Brain microvascular endothelial cell (primary cell): ENCODE data around the gene CYP4F11.

ENCODE experiments used
- DNase-seq: peaks from one replicate; pipeline ENCODE4 v3.0.0-alpha.2; 2020
- H3K27ac ChIP-seq: fragments of 250-450 bp; sonication (Bioruptor Pico); 2 replicates; pipeline ENCODE4 v1.5.1; 2020; ENCODE audit warnings: mild to moderate bottlenecking, moderate library complexity
- H3K27me3 ChIP-seq: fragments of 250-450 bp; sonication (Bioruptor Pico); replicated peaks from 2 replicates; pipeline ENCODE4 v1.5.1; 2020; ENCODE audit warnings: mild to moderate bottlenecking
- H3K36me3 ChIP-seq: fragments of 250-450 bp; sonication (Bioruptor Pico); replicated peaks from 2 replicates; pipeline ENCODE4 v1.5.1; 2020; ENCODE audit warnings: mild to moderate bottlenecking
- H3K4me3 ChIP-seq: 2 replicates; pipeline ENCODE4 v1.5.1; 2011; ENCODE audit warnings: low read depth, mild to moderate bottlenecking, control low read depth, low read length, moderate library complexity
- CTCF ChIP-seq: IDR thresholded peaks from 2 replicates; pipeline ENCODE4 v1.5.1; 2011; ENCODE audit warnings: low read depth, mild to moderate bottlenecking, moderate library complexity, low read length, control low read depth, inconsistent platforms; ENCODE audit errors: missing control alignments
- in situ Hi-C: cut with HindIII; loops from 2 replicates; pipeline ENCODE4 v1.10.0; 2017; ENCODE audit warnings: low sequenced_read_pairs, low pct_ligation_motif_present

The CYP4F11 gene

GRCh38 chr19:15928321-15928720 is 6.0 kb downstream of the CYP4F11 start:
- in situ Hi-C loops, result no loop called here
- Histone ChIP-seq H3K27me3 (no peaks in the 10 kb centered on the region), H3K36me3 (no peaks in the 10 kb centered on the region), H3K27ac (no peak overlapping the region), H3K4me3 (no peak overlapping the region)
- no peak for TF ChIP-seq CTCF
- DNase-seq, result no peak

- no peak for TF ChIP-seq CTCF
- no peaks in the 10 kb centered on the region for H3K36me3 ChIP-seq
- in situ Hi-C loops, result no loop called here
- H3K27me3 ChIP-seq, result no peaks in the 10 kb centered on the region
- no peak overlapping the region for H3K27ac ChIP-seq
- H3K4me3 ChIP-seq, result no peak overlapping the region
- DNase-seq, result no peak
These were observed 7.8 kb downstream of the CYP4F11 start for GRCh38 chr19:15926484-15926883.

GRCh38 chr19:15923702-15924101 is 10.6 kb downstream of the CYP4F11 start:
- in situ Hi-C loops, result no loop called here
- TF ChIP-seq CTCF, result no peak
- no peaks in the 10 kb centered on the region for H3K36me3 ChIP-seq
- no peaks in the 10 kb centered on the region for H3K27me3 ChIP-seq
- DNase-seq, result no peak
- H3K27ac ChIP-seq, result no peak overlapping the region
- H3K4me3 ChIP-seq, result no peak overlapping the region

GRCh38 chr19:15922021-15922420 is 12.3 kb downstream of the CYP4F11 start:
- TF ChIP-seq CTCF, result no peak
- no peak overlapping the region for H3K4me3 ChIP-seq
- H3K27me3 ChIP-seq, result no peaks in the 10 kb centered on the region
- in situ Hi-C loops, result no loop called here
- no peaks in the 10 kb centered on the region for H3K36me3 ChIP-seq
- no peak overlapping the region for H3K27ac ChIP-seq
- no peak for DNase-seq

- in situ Hi-C loops, result no loop called here
- H3K27ac ChIP-seq, result no peak overlapping the region
- H3K4me3 ChIP-seq, result no peak overlapping the region
- no peak for TF ChIP-seq CTCF
- no peaks in the 10 kb centered on the region for H3K36me3 ChIP-seq
- no peaks in the 10 kb centered on the region for H3K27me3 ChIP-seq
- no peak for DNase-seq
These were observed 15.1 kb downstream of the CYP4F11 start for GRCh38 chr19:15919243-15919642.

- TF ChIP-seq CTCF, result no peak
- no peak overlapping the region for H3K27ac ChIP-seq
- no peak for DNase-seq
- no peak overlapping the region for H3K4me3 ChIP-seq
- in situ Hi-C loops, result no loop called here
- no peaks in the 10 kb centered on the region for H3K36me3 ChIP-seq
- peaks cover 1% of the 10 kb centered on the region for H3K27me3 ChIP-seq
These were observed 19.2 kb downstream of the CYP4F11 start for GRCh38 chr19:15915109-15915508.
